ENCODE results near the gene PSMG3.

DNA sequence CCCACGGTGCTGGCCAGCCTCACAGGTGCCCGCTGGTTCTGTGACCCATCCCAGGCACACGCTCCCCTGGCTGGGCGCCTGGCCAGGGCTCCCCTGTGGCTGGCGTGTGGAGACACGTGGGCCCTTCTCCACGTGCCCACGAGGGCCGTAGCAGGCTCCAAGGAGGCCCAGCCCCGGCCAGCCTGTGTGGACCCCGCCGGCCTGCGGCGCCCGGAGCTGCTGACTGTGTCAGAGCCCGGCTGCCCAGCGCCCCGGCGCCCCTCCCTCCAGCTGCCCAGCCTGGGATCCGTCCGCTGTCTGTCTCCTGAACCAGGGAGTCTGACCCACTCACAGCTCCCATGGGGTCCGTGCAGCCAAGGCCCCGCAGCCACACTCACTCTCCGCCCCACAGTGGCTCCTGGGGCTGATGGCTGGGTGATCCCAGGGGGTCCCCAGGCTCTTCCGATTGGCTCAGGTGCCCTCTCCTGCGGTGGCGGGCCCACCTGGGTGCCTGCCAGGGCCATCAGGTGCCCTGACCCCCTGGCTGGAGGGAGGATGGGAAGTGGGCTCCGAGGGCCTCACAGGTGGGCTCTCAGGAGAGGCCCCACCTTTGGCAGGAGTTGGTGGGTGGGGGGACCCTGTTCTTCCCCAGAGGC is 23.4 kb downstream of the PSMG3 start:
- TF ChIP-seq GATA3 (IDR thresholded peaks at IDR 0.05; ENCODE audit: low read depth, low read length) (no peak), GATA2 (IDR thresholded peaks at IDR 0.05; ENCODE audit: low read depth, low read length) (no peak)

All from SH-SY5Y (cell line).